ENCODE data around the gene TSKS.

DNA sequence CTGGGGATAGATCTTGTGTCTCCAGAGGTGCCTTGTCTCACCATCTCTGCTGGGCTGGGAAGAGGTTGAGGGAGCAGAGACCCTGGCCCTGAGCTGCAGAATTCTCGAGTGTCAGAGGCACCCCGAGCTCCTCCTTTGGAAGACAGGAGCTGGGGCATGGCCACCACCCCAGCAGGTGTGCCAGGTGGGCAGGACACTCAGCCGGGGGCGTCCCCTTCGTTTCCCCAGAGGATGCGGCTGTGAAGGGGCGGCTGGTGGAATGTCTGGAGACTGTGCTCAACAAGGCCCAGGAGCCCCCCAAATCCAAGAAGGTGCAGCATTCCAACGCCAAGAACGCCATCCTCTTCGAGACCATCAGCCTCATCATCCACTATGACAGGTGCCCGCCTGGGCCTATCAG is 35.5 kb upstream of the TSKS start:
- TF ChIP-seq, protein P1, sequence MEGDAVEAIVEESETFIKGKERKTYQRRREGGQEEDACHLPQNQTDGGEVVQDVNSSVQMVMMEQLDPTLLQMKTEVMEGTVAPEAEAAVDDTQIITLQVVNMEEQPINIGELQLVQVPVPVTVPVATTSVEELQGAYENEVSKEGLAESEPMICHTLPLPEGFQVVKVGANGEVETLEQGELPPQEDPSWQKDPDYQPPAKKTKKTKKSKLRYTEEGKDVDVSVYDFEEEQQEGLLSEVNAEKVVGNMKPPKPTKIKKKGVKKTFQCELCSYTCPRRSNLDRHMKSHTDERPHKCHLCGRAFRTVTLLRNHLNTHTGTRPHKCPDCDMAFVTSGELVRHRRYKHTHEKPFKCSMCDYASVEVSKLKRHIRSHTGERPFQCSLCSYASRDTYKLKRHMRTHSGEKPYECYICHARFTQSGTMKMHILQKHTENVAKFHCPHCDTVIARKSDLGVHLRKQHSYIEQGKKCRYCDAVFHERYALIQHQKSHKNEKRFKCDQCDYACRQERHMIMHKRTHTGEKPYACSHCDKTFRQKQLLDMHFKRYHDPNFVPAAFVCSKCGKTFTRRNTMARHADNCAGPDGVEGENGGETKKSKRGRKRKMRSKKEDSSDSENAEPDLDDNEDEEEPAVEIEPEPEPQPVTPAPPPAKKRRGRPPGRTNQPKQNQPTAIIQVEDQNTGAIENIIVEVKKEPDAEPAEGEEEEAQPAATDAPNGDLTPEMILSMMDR (IDR thresholded peaks at IDR 0.05) = no peak
- no peak for TF ChIP-seq POLR2A (IDR thresholded peaks at IDR 0.05)
- no peak for TF ChIP-seq EP300 (IDR thresholded peaks at IDR 0.05)
